GM18520 (cell line): ENCODE results near the gene CHRD.
"Not testable (repeated sequence)": the region's sequence is repeated elsewhere in the genome, so short reads cannot be mapped to it uniquely, and the experiment has no call there.

ENCODE experiments used
- ATAC-seq: cut with Tn5 transposase; IDR thresholded peaks from one replicate; pipeline ENCODE4 v1.9.1; 2021; ENCODE audit not compliant: unreplicated experiment

The CHRD gene

DNA sequence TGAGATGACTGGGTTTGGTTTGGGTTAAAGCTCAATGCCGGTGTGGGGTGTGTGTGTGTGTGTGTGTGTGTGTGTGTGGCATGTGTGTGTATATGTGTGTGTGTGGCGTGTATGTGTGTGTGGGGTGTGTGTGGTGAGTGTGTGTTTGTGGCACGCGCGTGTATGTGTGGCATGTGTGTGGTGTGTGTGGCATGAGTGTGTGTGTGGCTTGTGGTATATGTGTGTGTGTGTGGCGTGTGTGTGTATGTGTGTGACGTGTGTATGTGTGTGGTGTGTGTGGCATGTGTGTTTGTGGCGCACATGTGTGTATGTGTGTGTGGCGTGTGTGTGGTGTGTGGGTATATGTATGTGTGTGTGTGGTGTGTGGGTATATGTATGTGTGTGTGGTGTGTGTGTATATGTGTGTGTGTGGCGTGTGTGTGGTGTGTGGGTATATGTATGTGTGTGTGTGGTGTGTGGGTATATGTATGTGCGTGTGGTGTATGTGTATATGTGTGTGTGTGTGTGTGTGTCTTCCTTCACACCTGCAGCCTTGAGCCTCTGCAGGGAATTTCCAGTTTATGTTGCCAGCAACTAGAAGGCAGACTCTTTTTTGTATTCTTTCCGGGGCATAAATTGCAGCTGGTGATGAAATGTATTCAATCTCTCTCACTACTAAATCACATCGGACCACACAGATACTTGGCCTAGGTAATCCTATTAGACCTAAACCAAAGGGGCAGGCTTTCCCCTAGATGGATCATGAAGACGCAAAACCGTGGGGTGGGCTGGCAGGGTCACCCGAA, 34.8 kb downstream of the CHRD start:
- ATAC-seq: no peak

- ATAC-seq: no peak
These were observed 35.3 kb downstream of the CHRD start for GRCh38 chr3:184415203-184415490.

- ATAC-seq: no peak
These were observed 37.9 kb downstream of the CHRD start for GRCh38 chr3:184417619-184418327.

GRCh38 chr3:184419171-184419570, 39.3 kb downstream of the CHRD start:
- ATAC-seq: no peak

DNA sequence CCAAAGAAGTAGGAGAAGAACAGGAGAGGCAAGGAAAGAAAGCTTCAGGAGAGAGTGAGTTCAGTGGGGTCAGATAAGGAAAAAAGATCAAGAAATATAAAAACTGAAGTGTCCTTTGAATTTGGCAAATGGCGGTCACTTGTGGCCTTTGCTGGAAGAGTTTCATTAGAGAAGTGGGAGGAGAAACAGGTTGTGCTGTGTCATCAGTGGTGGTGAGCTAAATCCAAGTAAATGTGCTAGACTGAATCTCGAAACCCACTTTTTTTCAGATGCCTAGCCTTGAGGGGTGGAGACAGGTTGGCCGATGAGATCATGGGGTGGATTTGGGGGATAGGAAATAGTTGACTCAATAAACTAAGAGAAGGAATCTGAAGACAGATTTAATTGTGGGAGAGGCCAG, 43.7 kb downstream of the CHRD start:
- no peak for ATAC-seq

DNA sequence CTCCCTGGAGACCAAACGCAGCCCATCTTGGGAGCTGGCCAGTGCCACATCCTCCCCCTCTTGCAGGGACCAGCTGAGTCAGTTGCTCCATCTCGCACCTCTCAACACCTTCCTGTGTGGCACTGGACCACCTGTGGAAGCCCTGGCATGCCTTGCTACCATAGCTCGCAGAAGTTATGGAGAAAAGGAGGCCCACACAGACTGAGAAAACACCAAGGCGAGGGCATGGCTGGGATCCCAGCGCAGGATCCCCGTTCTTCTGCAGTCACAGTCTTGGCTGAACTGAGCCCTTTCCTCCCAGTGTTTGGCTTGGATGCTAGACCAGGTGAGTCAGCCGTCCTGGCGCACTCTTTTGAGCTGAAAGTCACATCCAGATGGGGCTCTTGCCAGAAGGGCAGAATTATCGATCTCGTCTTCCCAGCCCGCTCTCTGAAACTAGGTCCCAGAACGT, 46.9 kb downstream of the CHRD start:
- no peak for ATAC-seq

DNA sequence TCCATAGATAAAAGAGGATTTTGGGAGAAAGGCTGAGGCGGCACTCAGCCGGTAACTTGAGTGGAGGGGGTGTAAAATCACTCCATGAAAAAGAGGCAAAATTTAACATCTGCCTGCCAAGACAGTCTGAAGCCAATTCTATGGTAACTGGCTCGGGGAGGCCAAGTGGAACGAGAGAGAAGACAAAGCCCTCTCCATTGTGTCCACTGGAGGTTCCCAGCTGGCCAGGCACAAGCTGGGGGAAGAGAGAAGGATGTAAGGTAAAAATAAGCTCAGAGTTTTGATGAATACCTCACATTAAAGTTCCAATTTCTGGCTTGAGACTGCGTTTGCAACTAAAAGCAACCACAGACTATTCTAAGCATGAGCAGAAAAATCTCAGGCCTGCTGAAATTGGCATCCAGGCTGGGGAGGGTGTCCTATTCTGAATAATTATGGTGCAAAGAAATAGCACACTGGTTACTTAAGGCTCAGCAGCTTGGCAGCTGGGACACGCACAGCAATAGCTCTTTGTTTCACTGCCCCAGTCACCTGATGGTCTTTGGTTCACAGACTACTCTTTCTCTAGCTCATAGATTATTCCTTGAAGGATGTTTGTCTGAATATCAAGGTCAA, 48.8 kb downstream of the CHRD start:
- no peak for ATAC-seq

DNA sequence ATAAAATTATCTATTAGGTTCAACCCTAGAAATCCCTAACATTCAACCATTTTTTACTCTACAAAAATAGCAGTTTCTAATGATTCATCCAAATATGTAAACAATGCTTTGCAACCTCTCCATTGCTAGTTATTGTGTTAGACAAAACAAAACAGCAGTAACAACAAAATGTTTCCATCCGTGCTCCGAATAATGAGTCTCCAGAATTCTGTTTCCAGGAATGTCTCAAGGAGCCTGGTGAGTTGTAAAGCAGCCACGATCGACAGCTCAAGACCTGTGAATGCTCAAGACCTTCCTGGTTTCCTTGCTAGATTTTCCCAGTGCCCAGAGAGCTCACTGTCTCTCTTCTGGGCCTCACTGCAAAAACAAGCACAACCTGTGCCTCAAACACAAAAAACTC, 49.9 kb downstream of the CHRD start:
- no peak for ATAC-seq

DNA sequence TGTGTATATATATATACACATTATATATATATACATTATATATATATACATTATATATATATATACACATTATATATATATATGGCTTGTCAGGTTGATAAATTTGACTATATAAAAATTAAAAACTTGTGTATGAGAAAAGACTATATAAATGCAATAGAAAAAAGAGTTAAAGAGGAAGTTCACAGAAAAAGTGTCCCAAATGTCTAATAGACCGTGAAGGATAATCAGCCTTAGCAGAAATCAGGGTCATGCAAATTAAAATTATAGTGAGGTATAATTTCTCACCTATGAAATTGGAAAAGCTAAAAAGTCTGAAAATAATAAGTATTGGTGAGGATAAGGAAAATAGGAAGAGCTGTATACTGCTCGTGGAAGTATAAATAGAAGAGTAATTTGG, 51.1 kb downstream of the CHRD start:
- ATAC-seq: no peak

DNA sequence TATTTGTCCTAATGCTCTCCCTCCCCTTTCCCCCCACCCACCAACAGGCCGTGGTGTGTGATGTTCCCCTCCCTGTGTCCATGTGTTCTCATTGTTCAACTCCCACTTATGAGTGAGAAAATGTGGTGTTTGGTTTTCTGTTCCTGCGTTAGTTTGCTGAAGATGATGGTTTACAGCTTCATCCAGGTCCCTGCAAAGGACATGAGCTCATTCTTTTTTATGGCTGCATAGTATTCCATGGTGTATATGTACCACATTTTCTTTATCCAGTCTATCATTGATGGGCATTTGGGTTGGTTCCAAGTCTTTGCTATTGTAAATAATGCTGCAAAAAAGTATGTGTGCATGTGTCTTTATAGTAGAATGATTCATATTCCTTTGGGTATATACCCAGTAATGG, 53.3 kb downstream of the CHRD start:
- not testable (repeated sequence) for ATAC-seq

GRCh38 chr3:184439096-184439495, 59.2 kb downstream of the CHRD start:
- no peak for ATAC-seq
